K562 (cell line): Measurements from ENCODE around the gene DENND1A. TPM values are rescaled to one million over a fixed set of nuclear protein-coding genes. Genes with fewer than 3 reads are reported as not detected.

Source experiments
- ATAC-seq: fragments of 200-7000 bp; cut with Tn5 transposase; 3 replicates; pipeline ENCODE4 v1.9.1; 2020; ENCODE audit warnings: moderate library complexity
- BruUV-seq: library from RNA; stranded (reverse); fragments of 400-500 nt; replicated peaks from 2 replicates; lab custom pipeline; 2021; lab: Mats Ljungman, UMichigan
- CTCF ChIA-PET: fragments of 300-600 bp; formaldehyde crosslinking; extraction: SDS; loops from one replicate; lab custom pipeline; 2021; ENCODE audit warnings: low intra/inter-chr PET ratio; lab: Yijun Ruan, JAX
- POLR2A ChIA-PET: fragments of 300-600, 350-650 bp; sonication (Branson Sonifier 250); formaldehyde crosslinking; extraction: SDS; loops from one replicate; lab custom pipeline; 2021; ENCODE audit warnings: antibody characterized with exemption, inconsistent platforms; lab: Yijun Ruan, JAX
- DNase-seq, 4 experiments: peaks; one replicate each; pipeline versions ENCODE4 v3.0.0 to v3.0.0-alpha.2; 2011 to 2018; ENCODE audit warnings: low spot score in 3 of 4, mixed read lengths in 3 of 4; ENCODE audit errors: extremely low read depth in 1 of 4
- FAIRE-seq: peaks from 2 replicates; lab custom pipeline; 2011; peaks lifted over from hg19 to GRCh38; lab: Jason Lieb, UNC
- H2AFZ ChIP-seq: 2 replicates; pipeline ENCODE4 v1.6.0; 2011; ENCODE audit warnings: low read depth, low read length, control low read depth, inconsistent platforms
- H3K27ac ChIP-seq: fragments of 200-600 bp; 3 replicates; pipeline ENCODE4 v1.8.0; 2011; ENCODE audit warnings: low read depth, mild to moderate bottlenecking, control low read depth, inconsistent platforms, low read length, moderate library complexity, mixed read lengths; ENCODE audit errors: extremely low read depth
- H3K27me3 ChIP-seq, 2 experiments: fragments of 300-600 bp in 1 of 2; 2 replicates in 1 of 2; 3 replicates in 1 of 2; pipeline versions ENCODE4 v1.6.0 to v1.8.0; 2011; ENCODE audit warnings: inconsistent platforms in 2 of 2, low read length in 2 of 2, mild to moderate bottlenecking in 1 of 2, mixed read lengths in 1 of 2, moderate library complexity in 1 of 2; ENCODE audit not compliant: control insufficient read depth in 2 of 2, insufficient read depth in 2 of 2
- H3K36me3 ChIP-seq: fragments of 300-600 bp; 3 replicates; pipeline ENCODE4 v1.8.0; 2011; ENCODE audit warnings: mild to moderate bottlenecking, low read length, inconsistent platforms; ENCODE audit not compliant: control insufficient read depth, insufficient read depth
- H3K4me1 ChIP-seq, 2 experiments: fragments of 200-600 bp in 1 of 2; replicated peaks in 1 of 2; 2 replicates in 1 of 2; 3 replicates in 1 of 2; pipeline versions ENCODE4 v1.5.1 to v1.8.0; 2011; ENCODE audit warnings: inconsistent platforms in 2 of 2, low read length in 2 of 2, mild to moderate bottlenecking in 1 of 2, mixed read lengths in 1 of 2, moderate library complexity in 1 of 2; ENCODE audit not compliant: control insufficient read depth in 2 of 2, insufficient read depth in 2 of 2
- H3K4me2 ChIP-seq: 2 replicates; pipeline ENCODE4 v1.6.1; 2011; ENCODE audit warnings: low read length, control low read depth, inconsistent platforms, mixed read lengths; ENCODE audit not compliant: insufficient read depth
- H3K4me3 ChIP-seq: fragments of 200-600 bp; sonication (generic), shearing (Covaris generic); 2 replicates; pipeline ENCODE4 v1.5.1; 2016; ENCODE audit warnings: control low read depth, inconsistent platforms
- H3K79me2 ChIP-seq: fragments of 200-600 bp; 3 replicates; pipeline ENCODE4 v1.8.0; 2011; ENCODE audit warnings: low read length, inconsistent platforms; ENCODE audit not compliant: control insufficient read depth, insufficient read depth
- H3K9ac ChIP-seq, 2 experiments: 2 replicates each; pipeline versions ENCODE4 v1.6.0 to v1.6.1; 2011; ENCODE audit warnings: low read depth in 2 of 2, low read length in 2 of 2, control low read depth in 1 of 2, inconsistent platforms in 1 of 2, mild to moderate bottlenecking in 1 of 2, mixed read lengths in 1 of 2; ENCODE audit not compliant: insufficient read depth in 1 of 2
- H3K9me1 ChIP-seq: one replicate; pipeline ENCODE4 v1.6.0; 2011; ENCODE audit warnings: inconsistent platforms, mild to moderate bottlenecking, low read length, moderate library complexity; ENCODE audit not compliant: control insufficient read depth, insufficient read depth
- H3K9me3 ChIP-seq: replicated peaks from 2 replicates; pipeline ENCODE4 v1.5.1; 2011; ENCODE audit warnings: low read depth, low read length, inconsistent platforms; ENCODE audit not compliant: control insufficient read depth, insufficient read depth
- H4K20me1 ChIP-seq: replicated peaks from 2 replicates; pipeline ENCODE4 v1.6.1; 2011; ENCODE audit warnings: low read length, inconsistent platforms, mixed read lengths; ENCODE audit not compliant: control insufficient read depth, insufficient read depth
- CTBP1 ChIP-seq: fragments of 450-650 bp; IDR thresholded peaks from 2 replicates; pipeline ENCODE4 v1.6.1; 2016; ENCODE audit warnings: borderline replicate concordance
- RB1 ChIP-seq: fragments of 450-650 bp; IDR thresholded peaks from 2 replicates; pipeline ENCODE4 v1.6.1; 2017; ENCODE audit warnings: low read depth, mild to moderate bottlenecking
- THRA ChIP-seq: fragments of 450-650 bp; IDR thresholded peaks from 2 replicates; pipeline ENCODE4 v1.6.1; 2017; ENCODE audit warnings: mild to moderate bottlenecking, moderate library complexity
- THRAP3 ChIP-seq: fragments of 450-650 bp; IDR thresholded peaks from 2 replicates; pipeline ENCODE4 v1.6.1; 2016; ENCODE audit warnings: mild to moderate bottlenecking, inconsistent platforms, borderline replicate concordance
- ZNF239 ChIP-seq: fragments of 250-450 bp; sonication (Bioruptor Pico); IDR thresholded peaks from 2 replicates; pipeline ENCODE4 v1.4.0; 2020; ENCODE audit warnings: mild to moderate bottlenecking
- WGBS: fragments of 100-300 bp; shearing (Covaris generic); methylation state at CpG from one replicate; pipeline ENCODE4 v1.1.6; 2016; ENCODE audit warnings: low coverage, mixed read lengths; ENCODE audit not compliant: insufficient coverage; ENCODE audit errors: missing lambda C conversion rate; 5-methylcytosine and 5-hydroxymethylcytosine counted together
- in situ Hi-C: fragments of 300-500 bp; cut with MboI; formaldehyde crosslinking; loops from 4 replicates; pipeline ENCODE4 v1.15.0; 2018; ENCODE audit warnings: inconsistent platforms, mixed read lengths
- intact Hi-C: fragments of 100-400 bp; cut with micrococcal nuclease; formaldehyde crosslinking; loops from 2 replicates; pipeline ENCODE4 v1.14.2; 2022
- polyA plus RNA-seq, 8 experiments: library from polyadenylated mRNA; depleted of rRNA in 4 of 8; stranded (reverse) in 5 of 8; unstranded in 3 of 8; fragments of >200 nt; fragmentation: Nextera tagmentation in 2 of 8; fragmentation: Illumina TruSeq in 1 of 8; extraction: Ambion mirVana in 2 of 8; extraction: Trizol in 1 of 8; gene quantifications; 2 replicates each; pipeline versions ENCODE4 v1.2.1 to v1.2.3, GENCODE V29; 2011 to 2014; ENCODE audit warnings: inconsistent platforms in 1 of 8, missing spikeins in 1 of 8
- total RNA-seq, 7 experiments: library from RNA; depleted of rRNA in 6 of 7; stranded (reverse); fragments of >200 nt in 6 of 7; fragmentation: Illumina TruSeq in 2 of 7; extraction: Trizol in 2 of 7; gene quantifications; 2 replicates each; pipeline versions ENCODE4 v1.2.1 to v1.2.3, GENCODE V29; 2011 to 2021; ENCODE audit warnings: low replicate concordance in 1 of 7
- TF ChIP-seq, protein P1 (sequence below): fragments of 200-600 bp; sonication (generic); IDR thresholded peaks from one replicate; pipeline ENCODE4 v1.6.1; 2012; ENCODE audit warnings: mild to moderate bottlenecking, low read depth, low read length, inconsistent platforms
- TF ChIP-seq, protein P2 (sequence below): fragments of 450-650 bp; conservative IDR thresholded peaks from 2 replicates; pipeline ENCODE4 v1.6.1; 2016; ENCODE audit warnings: missing genetic modification characterization, low read depth, mild to moderate bottlenecking, missing compliant biosample characterization, moderate library complexity

The DENND1A gene
- total and polyA plus RNA-seq, 9 of the 15 experiments (the other 6 are each of a cell fraction or from before 2014, with no cell fraction given), result 7.6 to 29.5 (median 15.7) TPM

DNA sequence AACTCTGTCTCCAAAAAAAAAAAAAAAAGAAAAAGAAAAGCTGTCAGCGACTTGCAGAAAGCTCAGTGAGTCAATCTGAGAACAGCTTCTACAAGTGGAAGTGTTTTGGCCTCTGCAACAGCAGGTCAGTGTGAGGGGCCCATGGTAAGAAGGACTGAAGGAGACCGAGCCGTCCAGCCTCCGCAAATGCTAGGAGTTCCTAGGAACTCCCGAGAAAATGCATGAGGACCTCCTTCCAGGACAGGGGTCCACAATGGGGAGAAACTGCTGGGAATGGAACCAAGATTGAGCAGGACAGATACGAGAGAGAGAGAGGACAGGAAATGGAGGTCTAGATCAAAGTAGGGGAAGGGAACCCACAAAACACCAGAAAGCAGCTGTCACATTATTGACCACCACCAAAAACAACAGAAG lies 393.5 kb downstream of the DENND1A start:
- H3K27ac ChIP-seq, result no peak overlapping the region
- no peak overlapping the region for H2AFZ ChIP-seq
- H3K9me3 ChIP-seq, result no peaks in the 10 kb centered on the region
- BruUV-seq, result no TSS peak
- H3K36me3 ChIP-seq, result no peaks in the 10 kb centered on the region
- in situ Hi-C loops (loop anchor here (25.0 kb wide), 1 partner anchor 776 kb away; no protein-coding TSS in a partner anchor), intact Hi-C loops (no loop called here)
- no peaks in the 10 kb centered on the region for H3K9me1 ChIP-seq
- 67% methylated on average over 6 of the region's 6 CpGs for WGBS
- H4K20me1 ChIP-seq, result peaks cover 4% of the 10 kb centered on the region; the same call in 1 of the 2 replicates
- H3K79me2 ChIP-seq, result no peaks in the 10 kb centered on the region
- CTCF ChIA-PET, result no interaction called here
- POLR2A ChIA-PET, result no interaction called here
- H3K27me3 ChIP-seq, result no peaks in the 10 kb centered on the region
- ATAC-seq (no peak), FAIRE-seq (no peak), DNase-seq (no peak)
- H3K4me3 ChIP-seq, result no peak overlapping the region
- no peak overlapping the region for H3K4me2 ChIP-seq
- no peak overlapping the region for H3K9ac ChIP-seq
- no peaks in the 10 kb centered on the region for H3K4me1 ChIP-seq
- no peak for TF ChIP-seq RB1
- no peak for TF ChIP-seq THRAP3
- TF ChIP-seq, protein P1, sequence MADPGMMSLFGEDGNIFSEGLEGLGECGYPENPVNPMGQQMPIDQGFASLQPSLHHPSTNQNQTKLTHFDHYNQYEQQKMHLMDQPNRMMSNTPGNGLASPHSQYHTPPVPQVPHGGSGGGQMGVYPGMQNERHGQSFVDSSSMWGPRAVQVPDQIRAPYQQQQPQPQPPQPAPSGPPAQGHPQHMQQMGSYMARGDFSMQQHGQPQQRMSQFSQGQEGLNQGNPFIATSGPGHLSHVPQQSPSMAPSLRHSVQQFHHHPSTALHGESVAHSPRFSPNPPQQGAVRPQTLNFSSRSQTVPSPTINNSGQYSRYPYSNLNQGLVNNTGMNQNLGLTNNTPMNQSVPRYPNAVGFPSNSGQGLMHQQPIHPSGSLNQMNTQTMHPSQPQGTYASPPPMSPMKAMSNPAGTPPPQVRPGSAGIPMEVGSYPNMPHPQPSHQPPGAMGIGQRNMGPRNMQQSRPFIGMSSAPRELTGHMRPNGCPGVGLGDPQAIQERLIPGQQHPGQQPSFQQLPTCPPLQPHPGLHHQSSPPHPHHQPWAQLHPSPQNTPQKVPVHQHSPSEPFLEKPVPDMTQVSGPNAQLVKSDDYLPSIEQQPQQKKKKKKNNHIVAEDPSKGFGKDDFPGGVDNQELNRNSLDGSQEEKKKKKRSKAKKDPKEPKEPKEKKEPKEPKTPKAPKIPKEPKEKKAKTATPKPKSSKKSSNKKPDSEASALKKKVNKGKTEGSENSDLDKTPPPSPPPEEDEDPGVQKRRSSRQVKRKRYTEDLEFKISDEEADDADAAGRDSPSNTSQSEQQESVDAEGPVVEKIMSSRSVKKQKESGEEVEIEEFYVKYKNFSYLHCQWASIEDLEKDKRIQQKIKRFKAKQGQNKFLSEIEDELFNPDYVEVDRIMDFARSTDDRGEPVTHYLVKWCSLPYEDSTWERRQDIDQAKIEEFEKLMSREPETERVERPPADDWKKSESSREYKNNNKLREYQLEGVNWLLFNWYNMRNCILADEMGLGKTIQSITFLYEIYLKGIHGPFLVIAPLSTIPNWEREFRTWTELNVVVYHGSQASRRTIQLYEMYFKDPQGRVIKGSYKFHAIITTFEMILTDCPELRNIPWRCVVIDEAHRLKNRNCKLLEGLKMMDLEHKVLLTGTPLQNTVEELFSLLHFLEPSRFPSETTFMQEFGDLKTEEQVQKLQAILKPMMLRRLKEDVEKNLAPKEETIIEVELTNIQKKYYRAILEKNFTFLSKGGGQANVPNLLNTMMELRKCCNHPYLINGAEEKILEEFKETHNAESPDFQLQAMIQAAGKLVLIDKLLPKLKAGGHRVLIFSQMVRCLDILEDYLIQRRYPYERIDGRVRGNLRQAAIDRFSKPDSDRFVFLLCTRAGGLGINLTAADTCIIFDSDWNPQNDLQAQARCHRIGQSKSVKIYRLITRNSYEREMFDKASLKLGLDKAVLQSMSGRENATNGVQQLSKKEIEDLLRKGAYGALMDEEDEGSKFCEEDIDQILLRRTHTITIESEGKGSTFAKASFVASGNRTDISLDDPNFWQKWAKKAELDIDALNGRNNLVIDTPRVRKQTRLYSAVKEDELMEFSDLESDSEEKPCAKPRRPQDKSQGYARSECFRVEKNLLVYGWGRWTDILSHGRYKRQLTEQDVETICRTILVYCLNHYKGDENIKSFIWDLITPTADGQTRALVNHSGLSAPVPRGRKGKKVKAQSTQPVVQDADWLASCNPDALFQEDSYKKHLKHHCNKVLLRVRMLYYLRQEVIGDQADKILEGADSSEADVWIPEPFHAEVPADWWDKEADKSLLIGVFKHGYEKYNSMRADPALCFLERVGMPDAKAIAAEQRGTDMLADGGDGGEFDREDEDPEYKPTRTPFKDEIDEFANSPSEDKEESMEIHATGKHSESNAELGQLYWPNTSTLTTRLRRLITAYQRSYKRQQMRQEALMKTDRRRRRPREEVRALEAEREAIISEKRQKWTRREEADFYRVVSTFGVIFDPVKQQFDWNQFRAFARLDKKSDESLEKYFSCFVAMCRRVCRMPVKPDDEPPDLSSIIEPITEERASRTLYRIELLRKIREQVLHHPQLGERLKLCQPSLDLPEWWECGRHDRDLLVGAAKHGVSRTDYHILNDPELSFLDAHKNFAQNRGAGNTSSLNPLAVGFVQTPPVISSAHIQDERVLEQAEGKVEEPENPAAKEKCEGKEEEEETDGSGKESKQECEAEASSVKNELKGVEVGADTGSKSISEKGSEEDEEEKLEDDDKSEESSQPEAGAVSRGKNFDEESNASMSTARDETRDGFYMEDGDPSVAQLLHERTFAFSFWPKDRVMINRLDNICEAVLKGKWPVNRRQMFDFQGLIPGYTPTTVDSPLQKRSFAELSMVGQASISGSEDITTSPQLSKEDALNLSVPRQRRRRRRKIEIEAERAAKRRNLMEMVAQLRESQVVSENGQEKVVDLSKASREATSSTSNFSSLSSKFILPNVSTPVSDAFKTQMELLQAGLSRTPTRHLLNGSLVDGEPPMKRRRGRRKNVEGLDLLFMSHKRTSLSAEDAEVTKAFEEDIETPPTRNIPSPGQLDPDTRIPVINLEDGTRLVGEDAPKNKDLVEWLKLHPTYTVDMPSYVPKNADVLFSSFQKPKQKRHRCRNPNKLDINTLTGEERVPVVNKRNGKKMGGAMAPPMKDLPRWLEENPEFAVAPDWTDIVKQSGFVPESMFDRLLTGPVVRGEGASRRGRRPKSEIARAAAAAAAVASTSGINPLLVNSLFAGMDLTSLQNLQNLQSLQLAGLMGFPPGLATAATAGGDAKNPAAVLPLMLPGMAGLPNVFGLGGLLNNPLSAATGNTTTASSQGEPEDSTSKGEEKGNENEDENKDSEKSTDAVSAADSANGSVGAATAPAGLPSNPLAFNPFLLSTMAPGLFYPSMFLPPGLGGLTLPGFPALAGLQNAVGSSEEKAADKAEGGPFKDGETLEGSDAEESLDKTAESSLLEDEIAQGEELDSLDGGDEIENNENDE, result no peak
- TF ChIP-seq, protein P2, sequence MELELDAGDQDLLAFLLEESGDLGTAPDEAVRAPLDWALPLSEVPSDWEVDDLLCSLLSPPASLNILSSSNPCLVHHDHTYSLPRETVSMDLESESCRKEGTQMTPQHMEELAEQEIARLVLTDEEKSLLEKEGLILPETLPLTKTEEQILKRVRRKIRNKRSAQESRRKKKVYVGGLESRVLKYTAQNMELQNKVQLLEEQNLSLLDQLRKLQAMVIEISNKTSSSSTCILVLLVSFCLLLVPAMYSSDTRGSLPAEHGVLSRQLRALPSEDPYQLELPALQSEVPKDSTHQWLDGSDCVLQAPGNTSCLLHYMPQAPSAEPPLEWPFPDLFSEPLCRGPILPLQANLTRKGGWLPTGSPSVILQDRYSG, result no peak
- TF ChIP-seq CTBP1, result no peak
- no peak for TF ChIP-seq ZNF239 (CRISPR knock-in tag)
- TF ChIP-seq THRA, result no peak
